GM12892 (cell line): ENCODE measurements around the gene MTX1.

ENCODE experiments used
- POLR2A ChIP-seq: IDR thresholded peaks from 2 replicates; pipeline ENCODE4 v1.6.1; 2011; ENCODE audit warnings: low read depth, low read length, control low read depth
- POLR2AphosphoS5 ChIP-seq: IDR thresholded peaks from 2 replicates; pipeline ENCODE4 v1.6.1; 2011; ENCODE audit warnings: low read depth, low read length, control low read depth

- no peak for TF ChIP-seq POLR2AphosphoS5
- TF ChIP-seq POLR2A = no peak
These were observed 3.5 kb upstream of the MTX1 start for GRCh38 chr1:155205035-155205434.
